T-helper 2 cell treated with Interferon-gamma antibody and Interleukin-4, amounts not matched to agents 5 μg/mL and 100 μg/mL, for 36 hours (primary cell): Measurements from ENCODE around the gene MYRFL.

ENCODE experiments used
- DNase-seq: peaks from one replicate; pipeline ENCODE4 v3.0.0; 2021; ENCODE audit warnings: low spot score
- H3K27ac Mint-ChIP-seq: one replicate; pipeline ENCODE4 v1.8.0; 2021; ENCODE audit warnings: mild to moderate bottlenecking, mixed read lengths
- H3K27me3 Mint-ChIP-seq: one replicate; pipeline ENCODE4 v1.8.0; 2021; ENCODE audit warnings: low read depth, mixed read lengths
- H3K36me3 Mint-ChIP-seq: one replicate; pipeline ENCODE4 v1.8.0; 2021; ENCODE audit warnings: low read depth, mixed read lengths
- H3K4me1 Mint-ChIP-seq: one replicate; pipeline ENCODE4 v1.8.0; 2021; ENCODE audit warnings: low read depth, mixed read lengths
- H3K4me3 Mint-ChIP-seq: one replicate; pipeline ENCODE4 v1.8.0; 2022; ENCODE audit warnings: mild to moderate bottlenecking, moderate library complexity, mixed read lengths
- H3K9me3 Mint-ChIP-seq: one replicate; pipeline ENCODE4 v1.8.0; 2021; ENCODE audit warnings: mixed read lengths

MYRFL gene

GRCh38 chr12:69916544-69917235, 91.7 kb downstream of the MYRFL start:
- no peaks in the 10 kb centered on the region for H3K36me3 Mint-ChIP-seq
- H3K27me3 Mint-ChIP-seq = peaks cover 2% of the 10 kb centered on the region
- no peak for DNase-seq
- no peaks in the 10 kb centered on the region for H3K9me3 Mint-ChIP-seq
- H3K4me1 Mint-ChIP-seq = no peaks in the 10 kb centered on the region
- H3K4me3 Mint-ChIP-seq = no peak overlapping the region
- no peak overlapping the region for H3K27ac Mint-ChIP-seq

GRCh38 chr12:69918287-69918686, 93.3 kb downstream of the MYRFL start:
- no peak for DNase-seq
- Mint-ChIP-seq H3K36me3 (no peaks in the 10 kb centered on the region), H3K27ac (no peak overlapping the region), H3K4me1 (no peaks in the 10 kb centered on the region), H3K4me3 (no peak overlapping the region), H3K9me3 (no peaks in the 10 kb centered on the region), H3K27me3 (peaks cover 4% of the 10 kb centered on the region)

GRCh38 chr12:69919495-69919894, 94.5 kb downstream of the MYRFL start:
- H3K27ac Mint-ChIP-seq = no peak overlapping the region
- H3K4me3 Mint-ChIP-seq = no peak overlapping the region
- H3K4me1 Mint-ChIP-seq = no peaks in the 10 kb centered on the region
- no peaks in the 10 kb centered on the region for H3K36me3 Mint-ChIP-seq
- no peak for DNase-seq
- no peaks in the 10 kb centered on the region for H3K9me3 Mint-ChIP-seq
- peaks cover 3% of the 10 kb centered on the region for H3K27me3 Mint-ChIP-seq

- H3K36me3 Mint-ChIP-seq = no peaks in the 10 kb centered on the region
- no peak for DNase-seq
Observed at GRCh38 chr12:69921831-69922230, 96.8 kb downstream of the MYRFL start.

GRCh38 chr12:69922999-69923398, 98.0 kb downstream of the MYRFL start:
- H3K9me3 Mint-ChIP-seq = no peaks in the 10 kb centered on the region
- H3K27ac Mint-ChIP-seq = no peak overlapping the region
- H3K4me1 Mint-ChIP-seq = peaks cover 11% of the 10 kb centered on the region
- H3K36me3 Mint-ChIP-seq = no peaks in the 10 kb centered on the region
- DNase-seq = no peak
- no peak overlapping the region for H3K4me3 Mint-ChIP-seq
- peaks cover 6% of the 10 kb centered on the region for H3K27me3 Mint-ChIP-seq

More at GRCh38 chr12:69921831-69922230, 96.8 kb downstream of the MYRFL start:
- no peak overlapping the region for H3K4me3 Mint-ChIP-seq
- peaks cover 11% of the 10 kb centered on the region for H3K4me1 Mint-ChIP-seq
- no peak overlapping the region for H3K27ac Mint-ChIP-seq
- peaks cover 6% of the 10 kb centered on the region for H3K27me3 Mint-ChIP-seq
- H3K9me3 Mint-ChIP-seq = no peaks in the 10 kb centered on the region

- H3K27me3 Mint-ChIP-seq = peaks cover 10% of the 10 kb centered on the region
- no peak overlapping the region for H3K4me3 Mint-ChIP-seq
- H3K36me3 Mint-ChIP-seq = no peaks in the 10 kb centered on the region
- DNase-seq = no peak
- H3K4me1 Mint-ChIP-seq = peaks cover 11% of the 10 kb centered on the region
- H3K27ac Mint-ChIP-seq = no peak overlapping the region
- H3K9me3 Mint-ChIP-seq = no peaks in the 10 kb centered on the region
Observed at GRCh38 chr12:69925291-69925690, 100.3 kb downstream of the MYRFL start.

GRCh38 chr12:69927164-69927563, 102.1 kb downstream of the MYRFL start:
- Mint-ChIP-seq H3K27me3 (peaks cover 10% of the 10 kb centered on the region), H3K4me1 (peaks cover 11% of the 10 kb centered on the region), H3K36me3 (no peaks in the 10 kb centered on the region), H3K4me3 (no peak overlapping the region), H3K27ac (no peak overlapping the region), H3K9me3 (no peaks in the 10 kb centered on the region)
- no peak for DNase-seq

GRCh38 chr12:69929125-69929524, 104.1 kb downstream of the MYRFL start:
- no peak for DNase-seq
- Mint-ChIP-seq H3K27me3 (peaks cover 9% of the 10 kb centered on the region), H3K36me3 (no peaks in the 10 kb centered on the region), H3K27ac (no peak overlapping the region), H3K9me3 (no peaks in the 10 kb centered on the region), H3K4me1 (peaks cover 11% of the 10 kb centered on the region), H3K4me3 (no peak overlapping the region)

- Mint-ChIP-seq H3K27me3 (peaks cover 9% of the 10 kb centered on the region), H3K27ac (no peak overlapping the region), H3K4me1 (peaks cover 11% of the 10 kb centered on the region), H3K9me3 (no peaks in the 10 kb centered on the region), H3K4me3 (no peak overlapping the region), H3K36me3 (no peaks in the 10 kb centered on the region)
- DNase-seq = no peak
Observed at GRCh38 chr12:69929531-69929930, 104.5 kb downstream of the MYRFL start.

GRCh38 chr12:69931569-69931968, 106.5 kb downstream of the MYRFL start:
- Mint-ChIP-seq H3K9me3 (no peaks in the 10 kb centered on the region), H3K4me3 (no peak overlapping the region), H3K27me3 (peaks cover 7% of the 10 kb centered on the region), H3K27ac (no peak overlapping the region), H3K36me3 (no peaks in the 10 kb centered on the region), H3K4me1 (no peaks in the 10 kb centered on the region)
- DNase-seq = no peak

GRCh38 chr12:69932154-69932553, 107.1 kb downstream of the MYRFL start:
- H3K9me3 Mint-ChIP-seq = no peaks in the 10 kb centered on the region
- no peaks in the 10 kb centered on the region for H3K4me1 Mint-ChIP-seq
- no peak for DNase-seq
- H3K27me3 Mint-ChIP-seq = peaks cover 7% of the 10 kb centered on the region
- H3K4me3 Mint-ChIP-seq = no peak overlapping the region
- no peaks in the 10 kb centered on the region for H3K36me3 Mint-ChIP-seq
- no peak overlapping the region for H3K27ac Mint-ChIP-seq

GRCh38 chr12:69932676-69933552, 107.9 kb downstream of the MYRFL start:
- peaks cover 7% of the 10 kb centered on the region for H3K27me3 Mint-ChIP-seq
- no peak overlapping the region for H3K4me3 Mint-ChIP-seq
- H3K27ac Mint-ChIP-seq = no peak overlapping the region
- no peaks in the 10 kb centered on the region for H3K36me3 Mint-ChIP-seq
- H3K4me1 Mint-ChIP-seq = no peaks in the 10 kb centered on the region
- no peaks in the 10 kb centered on the region for H3K9me3 Mint-ChIP-seq
- no peak for DNase-seq

GRCh38 chr12:69934011-69934410, 109.0 kb downstream of the MYRFL start:
- no peaks in the 10 kb centered on the region for H3K9me3 Mint-ChIP-seq
- no peak for DNase-seq
- peaks cover 2% of the 10 kb centered on the region for H3K27me3 Mint-ChIP-seq
- no peaks in the 10 kb centered on the region for H3K36me3 Mint-ChIP-seq
- no peak overlapping the region for H3K27ac Mint-ChIP-seq
- H3K4me1 Mint-ChIP-seq = no peaks in the 10 kb centered on the region
- no peak overlapping the region for H3K4me3 Mint-ChIP-seq

- Mint-ChIP-seq H3K27ac (no peak overlapping the region), H3K36me3 (no peaks in the 10 kb centered on the region)
Observed at GRCh38 chr12:69935651-69936100, 110.6 kb downstream of the MYRFL start.

More at GRCh38 chr12:69935651-69936100, 110.6 kb downstream of the MYRFL start:
- no peaks in the 10 kb centered on the region for H3K9me3 Mint-ChIP-seq
- H3K4me3 Mint-ChIP-seq = no peak overlapping the region
- no peaks in the 10 kb centered on the region for H3K4me1 Mint-ChIP-seq
- no peak for DNase-seq
- H3K27me3 Mint-ChIP-seq = peaks cover 2% of the 10 kb centered on the region
